GM18526 (cell line): ENCODE results near the gene RNF126.

Source experiments
- POLR2A ChIP-seq: IDR thresholded peaks from 3 replicates; pipeline ENCODE4 v1.6.1; 2011; ENCODE audit not compliant: insufficient read length; ENCODE audit errors: extremely low read depth

The RNF126 gene

DNA sequence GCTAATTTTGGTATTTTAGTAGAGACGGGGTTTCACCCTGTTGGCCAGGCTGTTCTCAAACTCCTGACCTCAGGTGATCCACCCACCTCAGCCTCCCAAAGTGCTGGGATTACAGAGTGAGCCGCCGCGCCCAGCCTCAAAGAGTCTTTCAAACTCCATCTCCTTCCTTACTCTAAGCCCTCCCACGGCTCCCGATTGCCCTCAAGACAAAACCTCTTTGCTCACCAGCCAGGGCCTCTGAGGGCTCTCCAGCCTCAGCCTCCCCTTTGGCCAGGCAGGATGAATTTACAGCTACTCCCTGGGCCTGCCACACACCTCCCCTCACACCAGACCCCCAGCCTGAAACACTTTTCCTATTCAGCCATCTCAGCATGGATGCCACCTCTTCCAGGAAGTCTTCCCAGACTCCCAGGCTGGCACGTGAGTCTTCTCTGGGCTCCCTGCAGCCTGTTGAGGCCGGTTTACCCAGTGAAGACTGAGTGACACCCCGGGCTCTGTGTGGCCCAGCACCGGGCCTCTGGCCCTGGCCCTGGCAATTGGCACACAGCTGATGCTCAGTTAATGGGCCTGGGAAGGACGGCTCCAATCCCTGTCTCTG is 24.7 kb upstream of the RNF126 start:
- TF ChIP-seq POLR2A, result no peak

DNA sequence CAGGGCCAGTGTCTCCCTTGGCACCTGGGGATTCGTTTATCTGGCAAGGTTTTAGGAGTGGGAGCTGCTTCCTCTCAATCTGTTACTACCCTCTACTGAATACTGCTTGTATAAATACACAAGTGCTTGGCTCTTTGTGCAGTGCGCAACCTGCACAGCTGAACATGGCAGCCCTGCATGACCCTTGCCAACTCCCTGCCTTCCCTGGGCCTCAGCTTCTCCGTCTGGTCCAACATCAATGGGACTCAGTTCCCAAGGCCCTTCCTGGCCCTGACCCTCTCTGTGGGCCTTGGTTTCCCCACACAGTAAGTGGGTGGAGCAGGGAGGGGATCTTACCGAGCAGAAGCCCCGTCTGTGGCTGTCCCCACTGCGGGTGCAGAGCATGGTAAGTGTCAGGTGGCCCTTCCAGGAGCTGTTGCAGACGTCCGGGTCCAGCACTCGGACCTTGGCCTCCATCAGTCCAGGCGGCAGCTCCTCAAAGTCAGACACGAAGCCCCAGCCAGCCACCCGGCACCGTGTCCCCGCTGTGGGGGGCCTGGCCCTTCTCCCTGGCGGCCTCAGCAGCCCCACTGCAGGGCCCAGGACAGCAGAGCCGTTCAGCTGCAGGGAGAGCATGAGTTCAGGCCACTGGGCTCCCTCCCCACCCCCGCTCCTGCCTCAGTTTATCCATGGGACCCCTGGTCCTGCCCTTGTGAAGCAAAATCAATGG is 23.7 kb upstream of the RNF126 start:
- no peak for TF ChIP-seq POLR2A

DNA sequence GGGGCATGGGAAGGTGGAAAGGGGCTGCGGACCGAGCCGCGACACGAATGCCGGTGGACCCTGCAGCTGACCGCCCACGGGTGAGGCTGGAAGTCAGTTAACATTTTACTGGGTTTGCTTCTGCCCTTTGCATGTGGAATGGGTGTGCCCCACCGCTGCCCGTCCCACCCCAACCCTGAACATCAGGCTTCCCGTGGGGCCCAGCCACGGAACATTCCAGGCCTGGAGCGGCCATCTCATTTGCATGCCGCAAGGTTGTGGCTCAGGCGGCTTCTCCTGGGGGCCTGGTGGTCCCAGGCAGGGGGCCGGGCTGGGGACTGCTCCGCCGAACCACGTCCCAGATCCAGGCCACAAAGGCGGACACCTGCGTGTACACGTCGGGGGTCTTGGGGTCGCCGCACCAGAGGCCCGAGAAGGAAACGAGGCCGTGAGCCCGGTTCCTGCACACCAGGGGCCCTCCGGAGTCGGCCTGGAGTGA is 22.5 kb upstream of the RNF126 start:
- TF ChIP-seq POLR2A, result no peak

DNA sequence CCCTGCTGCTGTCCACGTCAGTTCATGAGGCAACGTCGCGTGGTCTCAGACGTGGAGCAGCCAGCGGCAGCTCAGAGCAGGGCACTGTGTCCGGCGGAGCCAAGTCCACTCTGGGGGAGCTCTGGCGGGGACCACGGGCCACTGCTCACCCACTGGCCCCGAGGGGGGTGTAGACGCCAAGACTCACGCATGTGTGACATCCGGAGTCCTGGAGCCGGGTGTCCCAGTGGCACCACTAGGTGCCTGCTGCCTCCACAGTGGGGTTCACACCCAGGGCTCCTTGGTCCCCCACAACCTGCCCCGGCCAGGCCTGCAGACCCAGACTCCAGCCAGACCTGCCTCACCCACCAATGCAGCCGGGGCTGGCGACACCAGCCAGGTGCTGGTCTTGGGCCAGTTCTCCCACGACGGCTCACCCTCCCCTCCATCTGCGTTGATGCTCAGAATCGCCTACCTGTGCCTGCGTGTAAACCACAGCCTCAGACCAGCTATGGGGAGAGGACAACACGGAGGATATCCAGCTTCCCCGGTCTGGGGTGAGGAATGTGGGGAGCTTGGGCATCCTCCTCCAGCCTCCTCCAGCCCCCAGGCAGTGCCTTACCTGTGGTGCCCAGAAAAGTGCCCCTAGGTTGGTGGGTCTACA is 19.8 kb upstream of the RNF126 start:
- TF ChIP-seq POLR2A, result no peak

DNA sequence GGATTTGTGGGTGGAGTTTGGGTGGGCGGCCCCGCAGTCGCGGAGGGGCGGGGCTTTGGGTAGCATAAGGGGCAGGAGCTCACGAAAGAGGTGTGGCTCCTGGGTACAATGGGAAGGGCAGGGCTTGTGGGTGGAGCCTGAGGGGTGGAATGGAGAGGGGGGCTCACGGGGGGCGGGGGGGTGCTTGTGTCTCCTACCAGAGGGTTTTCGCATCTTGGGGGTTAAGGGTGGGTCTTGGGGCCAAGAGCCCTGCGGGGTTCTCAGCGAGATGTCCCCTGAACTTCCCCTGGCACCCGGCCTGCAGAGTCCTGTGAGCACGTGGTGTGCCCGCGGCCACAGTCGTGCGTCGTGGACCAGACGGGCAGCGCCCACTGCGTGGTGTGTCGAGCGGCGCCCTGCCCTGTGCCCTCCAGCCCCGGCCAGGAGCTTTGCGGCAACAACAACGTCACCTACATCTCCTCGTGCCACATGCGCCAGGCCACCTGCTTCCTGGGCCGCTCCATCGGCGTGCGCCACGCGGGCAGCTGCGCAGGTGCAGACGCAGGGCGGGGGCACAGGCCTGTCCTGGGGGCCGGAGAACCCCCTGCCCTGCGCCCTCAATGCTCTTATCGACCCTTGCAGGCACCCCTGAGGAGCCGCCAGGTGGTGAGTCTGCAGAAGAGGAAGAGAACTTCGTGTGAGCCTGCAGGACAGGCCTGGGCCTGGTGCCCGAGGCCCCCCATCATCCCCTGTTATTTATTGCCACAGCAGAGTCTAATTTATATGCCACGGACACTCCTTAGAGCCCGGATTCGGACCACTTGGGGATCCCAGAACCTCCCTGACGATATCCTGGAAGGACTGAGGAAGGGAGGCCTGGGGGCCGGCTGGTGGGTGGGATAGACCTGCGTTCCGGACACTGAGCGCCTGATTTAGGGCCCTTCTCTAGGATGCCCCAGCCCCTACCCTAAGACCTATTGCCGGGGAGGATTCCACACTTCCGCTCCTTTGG is 18.3 kb upstream of the RNF126 start:
- TF ChIP-seq POLR2A, result no peak

DNA sequence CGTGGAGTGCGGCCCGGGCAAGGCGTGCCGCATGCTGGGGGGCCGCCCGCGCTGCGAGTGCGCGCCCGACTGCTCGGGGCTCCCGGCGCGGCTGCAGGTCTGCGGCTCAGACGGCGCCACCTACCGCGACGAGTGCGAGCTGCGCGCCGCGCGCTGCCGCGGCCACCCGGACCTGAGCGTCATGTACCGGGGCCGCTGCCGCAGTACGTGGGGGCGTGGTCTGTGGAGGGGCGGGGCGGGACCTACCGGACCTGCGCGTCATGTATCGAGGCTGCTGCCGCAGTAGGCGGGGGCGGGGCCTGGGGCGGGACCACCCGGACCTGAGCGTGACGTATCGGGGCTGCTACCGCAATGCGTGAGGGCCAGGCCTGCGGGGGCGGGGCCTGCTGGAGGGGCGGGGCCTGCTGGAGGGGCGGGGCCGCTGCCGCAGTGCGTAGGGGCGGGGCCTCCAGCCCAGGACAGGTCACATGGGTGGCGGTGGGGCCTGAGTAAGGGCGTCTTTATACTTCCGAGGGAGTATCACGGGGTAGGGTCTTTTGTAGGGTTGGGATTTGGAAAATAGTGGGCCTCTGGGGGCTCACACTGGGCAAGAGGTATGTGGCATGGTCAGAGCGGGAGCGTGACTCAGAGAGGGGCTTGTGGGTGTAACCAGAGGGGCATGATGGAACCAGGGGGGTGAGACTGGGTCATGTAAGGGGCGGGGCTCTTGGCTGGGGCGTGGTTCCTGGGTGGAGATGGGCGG is 17.4 kb upstream of the RNF126 start:
- TF ChIP-seq POLR2A, result peak; percentile 65

DNA sequence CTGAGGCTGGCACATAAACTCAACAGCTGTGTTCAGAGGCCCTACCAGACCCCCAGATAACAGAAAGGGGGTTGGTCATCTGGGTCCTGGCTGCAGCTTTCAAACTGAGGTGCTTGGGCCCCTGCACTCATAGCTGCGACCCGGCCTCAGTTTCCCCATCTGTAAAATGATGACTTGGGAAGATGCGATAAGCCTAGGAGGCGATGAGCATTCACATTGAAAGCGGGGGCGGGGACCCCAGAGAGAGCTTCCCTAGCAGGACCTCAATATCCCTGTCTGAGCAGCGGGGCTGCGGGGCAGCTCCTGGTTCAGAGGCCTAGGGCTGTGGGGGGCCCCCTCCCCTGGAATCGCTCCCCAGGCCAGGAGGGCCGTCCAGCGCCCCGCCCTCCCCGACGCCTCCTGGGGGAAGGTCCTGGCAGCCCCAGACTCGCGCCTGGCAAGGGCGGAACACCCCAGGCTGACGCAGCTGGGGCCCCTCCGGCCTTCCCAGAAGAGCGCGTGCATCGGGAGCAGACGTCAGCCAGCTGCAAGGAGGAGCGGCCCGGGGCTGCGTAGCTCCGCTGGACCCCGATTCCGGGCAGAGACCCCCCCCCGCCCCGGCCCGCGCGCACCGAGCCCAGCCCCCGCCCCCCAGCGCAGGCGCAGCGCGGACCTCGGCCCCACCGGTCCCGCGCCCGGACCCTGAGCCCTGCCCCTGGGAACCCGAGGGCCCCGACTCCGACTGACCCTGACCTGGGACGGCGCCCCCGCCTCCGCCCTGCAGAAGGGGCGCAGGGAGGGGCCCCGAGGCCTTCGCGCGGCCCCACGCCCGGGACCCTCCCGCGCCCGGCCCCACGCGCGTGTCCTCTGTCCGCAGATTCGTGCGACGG is 16.6 kb upstream of the RNF126 start:
- no peak for TF ChIP-seq POLR2A

DNA sequence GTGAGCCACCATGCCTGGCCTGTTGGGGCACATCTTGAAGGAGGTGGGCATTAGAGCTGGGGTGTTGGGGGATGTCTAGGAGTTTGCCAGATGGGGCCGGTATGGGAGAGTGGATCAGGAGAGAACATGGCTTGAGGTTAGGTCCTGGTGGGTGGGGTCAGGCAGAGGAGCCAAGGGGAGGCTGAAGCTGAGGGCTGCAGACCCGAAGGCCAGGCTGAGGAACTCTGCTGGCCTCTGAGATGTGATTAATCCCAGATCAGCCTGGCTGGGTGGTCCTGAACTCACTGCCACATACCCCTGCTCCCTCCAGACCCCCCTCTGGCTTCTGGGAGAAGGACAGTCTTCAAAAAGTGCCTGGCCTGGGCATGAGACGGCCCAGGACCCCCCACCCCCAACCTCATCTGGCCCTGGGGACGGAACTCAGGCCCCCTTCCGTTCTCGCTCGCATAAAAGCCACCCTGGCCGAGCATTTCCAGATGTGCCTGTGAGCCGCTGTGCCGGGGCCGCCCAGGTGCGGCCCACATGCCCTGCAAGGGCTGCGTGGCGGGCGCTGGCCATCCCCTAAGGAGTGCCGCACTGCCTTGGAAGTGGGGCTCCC is 15.9 kb upstream of the RNF126 start:
- TF ChIP-seq POLR2A, result no peak

DNA sequence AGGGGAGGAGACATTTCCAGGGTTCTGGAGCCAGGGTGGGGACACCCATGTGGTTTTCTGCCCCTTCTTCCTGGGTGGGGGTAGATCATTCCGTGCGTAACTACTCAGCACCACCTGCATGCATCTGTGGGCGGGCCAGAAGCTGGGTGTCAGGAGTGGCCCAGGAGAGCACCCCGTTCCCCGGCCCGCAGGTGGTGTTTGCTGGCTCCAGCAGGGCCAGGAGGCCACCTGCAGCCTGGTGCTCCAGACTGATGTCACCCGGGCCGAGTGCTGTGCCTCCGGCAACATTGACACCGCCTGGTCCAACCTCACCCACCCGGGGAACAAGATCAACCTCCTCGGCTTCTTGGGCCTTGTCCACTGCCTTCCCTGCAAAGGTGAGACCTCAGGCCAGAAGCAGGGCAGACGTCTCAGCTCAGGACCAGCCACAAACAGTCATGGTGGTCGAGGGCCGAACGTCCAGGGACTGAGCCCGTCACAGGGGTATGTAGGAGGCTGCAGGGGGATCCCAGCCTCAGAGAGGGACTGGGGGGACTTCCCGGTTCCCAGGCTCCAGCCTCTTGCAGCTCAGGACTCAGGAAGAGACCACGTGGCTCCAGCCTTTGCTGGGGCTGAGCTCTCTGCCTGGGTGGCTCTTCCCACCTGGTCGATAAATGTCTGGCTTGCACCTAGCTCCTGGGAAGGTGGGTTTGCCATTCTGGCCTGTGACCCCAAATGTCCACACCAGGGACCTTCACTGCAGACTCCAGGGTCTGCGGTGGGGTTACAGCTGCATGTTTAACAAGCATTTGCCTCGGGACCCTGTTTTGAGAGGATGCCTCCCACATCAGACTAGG is 14.8 kb upstream of the RNF126 start:
- no peak for TF ChIP-seq POLR2A

DNA sequence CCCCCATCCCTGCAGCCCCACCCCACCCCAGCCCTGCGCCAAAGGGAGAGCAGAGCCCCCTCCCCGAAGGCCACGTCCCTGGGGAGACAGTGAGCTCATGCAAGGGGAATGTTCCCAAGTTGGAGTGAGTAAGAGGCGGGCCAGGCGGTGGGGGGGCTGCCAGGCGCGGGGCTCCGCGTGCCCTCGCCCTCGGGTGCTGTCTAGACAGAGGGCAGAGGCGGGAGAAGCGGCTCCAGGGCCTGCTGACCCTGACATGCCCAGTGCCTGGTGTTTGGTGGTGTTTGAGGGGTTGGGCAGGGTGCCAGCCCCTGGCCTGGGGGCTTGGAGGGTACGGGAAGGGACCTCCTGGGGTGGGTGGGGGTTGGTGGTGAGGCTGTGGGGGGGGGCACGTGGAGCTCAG is 14.2 kb upstream of the RNF126 start:
- TF ChIP-seq POLR2A, result no peak

DNA sequence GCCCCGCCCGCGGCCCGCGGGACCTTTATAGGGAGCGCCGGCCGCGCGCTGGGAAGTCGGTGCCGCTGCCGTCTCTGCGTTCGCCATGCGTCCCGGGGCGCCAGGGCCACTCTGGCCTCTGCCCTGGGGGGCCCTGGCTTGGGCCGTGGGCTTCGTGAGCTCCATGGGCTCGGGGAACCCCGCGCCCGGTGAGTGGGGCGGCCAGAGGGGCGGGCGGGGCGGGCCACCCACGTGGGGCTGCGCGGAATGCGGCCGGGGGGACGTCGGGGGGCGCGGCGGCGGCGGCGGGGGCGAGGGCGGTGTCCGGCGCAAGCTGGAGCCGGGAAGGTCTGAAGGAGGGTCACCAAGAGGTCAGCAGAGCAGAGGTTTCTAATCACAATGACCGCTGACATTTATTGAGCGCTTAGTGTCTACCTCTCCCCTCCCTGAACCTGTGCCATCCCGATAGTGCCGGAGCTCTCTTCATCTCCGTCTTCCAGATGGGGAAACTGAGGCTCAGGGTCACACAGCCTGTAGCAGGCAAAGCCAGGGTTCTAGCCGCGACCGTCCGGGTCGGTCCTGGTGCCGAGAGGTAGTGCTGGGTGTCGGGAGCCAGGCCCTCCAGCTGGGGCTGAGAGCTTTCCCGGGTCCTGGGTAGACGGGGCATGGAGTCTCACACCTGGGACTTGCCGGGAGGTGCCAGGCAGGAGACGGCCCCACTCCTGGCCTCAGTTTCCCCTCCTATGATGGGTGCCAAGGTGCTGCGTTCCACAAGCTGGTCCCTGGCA is 13.5 kb upstream of the RNF126 start, which contains the start of gene FSTL3:
Gene FSTL3, plus strand, starts transcription at position 54 of the 767 bp plus-strand sequence. Its CDS starts 32 bp downstream, at position 86.
- TF ChIP-seq POLR2A, result no peak

DNA sequence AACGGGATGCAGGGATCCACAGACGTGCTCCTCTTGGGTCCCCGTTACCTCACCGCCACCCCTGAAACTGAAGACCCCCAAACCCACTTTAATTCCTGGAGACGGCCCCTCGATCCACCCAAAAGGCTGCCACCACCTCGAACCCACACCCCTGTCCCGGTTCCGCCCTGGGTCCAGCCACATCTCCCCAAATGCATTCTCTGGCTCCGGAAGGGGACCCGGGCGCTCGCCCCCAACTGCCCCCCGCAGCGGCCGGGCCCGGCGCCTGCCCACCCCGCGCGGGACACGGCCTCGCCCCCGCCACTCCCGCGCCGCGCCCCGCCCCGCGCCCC is 13.0 kb upstream of the RNF126 start:
- TF ChIP-seq POLR2A, result no peak
